GM13977 (cell line): ENCODE measurements around the gene PARP15.
"Not testable (repeated sequence)": the region's sequence is repeated elsewhere in the genome, so short reads cannot be mapped to it uniquely, and the experiment has no call there.

ENCODE experiments used
- DNase-seq: peaks from one replicate; pipeline ENCODE4 v3.0.0; 2012; ENCODE audit warnings: low spot score
- in situ Hi-C: fragments of 300-500 bp; cut with MboI; formaldehyde crosslinking; loops from one replicate; pipeline ENCODE4 v1.12.0; 2022; ENCODE audit warnings: low sequenced_read_pairs, low pct_unique_long_range_greater_than_20kb, mixed read lengths, inconsistent platforms; ENCODE audit not compliant: unreplicated experiment
- TF ChIP-seq, protein P1 (sequence below): IDR thresholded peaks from 2 replicates; pipeline ENCODE4 v1.5.1; 2012; ENCODE audit warnings: mild to moderate bottlenecking, control low read depth; ENCODE audit not compliant: insufficient read depth; ENCODE audit errors: extremely low read depth, missing control alignments

The PARP15 gene

DNA sequence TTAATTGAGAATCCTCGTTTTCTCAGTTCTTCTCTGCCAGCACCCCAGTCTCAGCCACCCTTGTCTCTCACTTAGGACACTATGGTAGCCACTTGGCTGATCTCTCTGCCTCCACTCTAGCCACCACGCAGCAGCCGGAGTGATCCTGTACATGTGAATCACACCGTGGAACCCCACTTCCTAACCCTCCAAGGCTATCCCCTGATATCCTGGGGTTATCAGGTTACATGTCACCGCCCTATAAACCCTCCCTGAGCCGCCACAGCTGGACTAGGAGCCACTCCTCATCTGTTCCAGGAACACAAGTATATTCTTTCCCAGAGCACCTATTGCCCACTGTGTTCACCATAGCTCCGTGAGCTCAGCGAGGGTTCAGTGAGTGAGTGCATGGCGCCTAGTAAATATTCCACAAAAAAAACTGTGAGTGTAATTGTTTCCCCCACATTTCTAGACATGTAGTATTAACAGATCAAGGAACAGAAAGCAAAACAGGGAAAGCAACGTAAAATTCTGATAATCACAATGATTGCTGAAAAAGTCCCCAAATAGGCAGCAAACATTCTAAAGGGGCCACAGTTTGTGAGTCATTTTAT lies 102.5 kb downstream of the PARP15 start:
- in situ Hi-C loops: loop anchor here (5.0 kb wide), 1 partner anchor 123 kb away; no protein-coding TSS in a partner anchor
- TF ChIP-seq, protein P1, sequence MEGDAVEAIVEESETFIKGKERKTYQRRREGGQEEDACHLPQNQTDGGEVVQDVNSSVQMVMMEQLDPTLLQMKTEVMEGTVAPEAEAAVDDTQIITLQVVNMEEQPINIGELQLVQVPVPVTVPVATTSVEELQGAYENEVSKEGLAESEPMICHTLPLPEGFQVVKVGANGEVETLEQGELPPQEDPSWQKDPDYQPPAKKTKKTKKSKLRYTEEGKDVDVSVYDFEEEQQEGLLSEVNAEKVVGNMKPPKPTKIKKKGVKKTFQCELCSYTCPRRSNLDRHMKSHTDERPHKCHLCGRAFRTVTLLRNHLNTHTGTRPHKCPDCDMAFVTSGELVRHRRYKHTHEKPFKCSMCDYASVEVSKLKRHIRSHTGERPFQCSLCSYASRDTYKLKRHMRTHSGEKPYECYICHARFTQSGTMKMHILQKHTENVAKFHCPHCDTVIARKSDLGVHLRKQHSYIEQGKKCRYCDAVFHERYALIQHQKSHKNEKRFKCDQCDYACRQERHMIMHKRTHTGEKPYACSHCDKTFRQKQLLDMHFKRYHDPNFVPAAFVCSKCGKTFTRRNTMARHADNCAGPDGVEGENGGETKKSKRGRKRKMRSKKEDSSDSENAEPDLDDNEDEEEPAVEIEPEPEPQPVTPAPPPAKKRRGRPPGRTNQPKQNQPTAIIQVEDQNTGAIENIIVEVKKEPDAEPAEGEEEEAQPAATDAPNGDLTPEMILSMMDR: no peak

DNA sequence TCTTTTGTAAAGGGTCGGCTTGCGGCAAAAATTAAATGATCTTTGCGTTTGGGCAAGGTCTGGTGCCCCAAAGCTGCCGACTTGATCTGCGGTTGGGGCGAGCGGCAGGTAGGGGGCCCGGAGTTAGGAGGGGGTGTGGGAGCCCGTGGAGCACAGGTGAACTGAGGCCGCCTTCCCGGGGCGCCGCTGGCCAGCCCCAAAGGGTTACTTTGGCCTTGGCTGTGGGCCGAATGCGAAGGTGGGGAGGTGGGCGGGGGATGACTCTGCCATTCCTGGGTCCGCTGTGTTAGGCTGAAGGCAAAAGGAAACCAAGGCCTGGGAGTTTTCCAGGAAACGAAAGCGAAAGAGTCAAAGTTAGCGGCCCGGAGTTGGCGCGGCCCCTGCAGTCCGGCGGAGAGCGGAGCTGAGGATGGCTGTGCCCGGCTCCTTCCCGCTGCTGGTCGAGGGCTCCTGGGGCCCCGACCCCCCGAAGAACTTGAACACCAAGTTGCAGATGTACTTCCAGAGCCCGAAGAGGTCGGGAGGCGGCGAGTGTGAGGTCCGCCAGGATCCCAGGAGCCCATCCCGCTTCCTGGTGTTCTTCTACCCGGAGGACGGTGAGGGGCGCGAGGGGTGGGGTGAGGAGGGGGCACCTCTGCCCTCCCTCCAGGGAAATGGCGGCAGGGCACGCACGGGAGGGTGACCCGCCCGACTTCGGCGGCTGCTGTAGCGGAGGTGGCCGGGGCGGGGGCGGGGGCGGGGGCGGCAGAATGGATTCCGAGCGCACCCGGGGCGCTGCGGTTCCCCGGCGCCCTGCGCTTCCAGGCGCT lies 103.2 kb downstream of the PARP15 start, which contains the start of gene PARP14:
PARP14 (plus strand) TSS at position 365 of the 809 bp plus-strand sequence; CDS start at position 410, 45 bp downstream.
- TF ChIP-seq, protein P1: peak; percentile 16
- peak; percentile 69 for DNase-seq
- in situ Hi-C loops: no loop called here

More for the DNA sequence above, 102.5 kb downstream of the PARP15 start:
- DNase-seq: no peak

DNA sequence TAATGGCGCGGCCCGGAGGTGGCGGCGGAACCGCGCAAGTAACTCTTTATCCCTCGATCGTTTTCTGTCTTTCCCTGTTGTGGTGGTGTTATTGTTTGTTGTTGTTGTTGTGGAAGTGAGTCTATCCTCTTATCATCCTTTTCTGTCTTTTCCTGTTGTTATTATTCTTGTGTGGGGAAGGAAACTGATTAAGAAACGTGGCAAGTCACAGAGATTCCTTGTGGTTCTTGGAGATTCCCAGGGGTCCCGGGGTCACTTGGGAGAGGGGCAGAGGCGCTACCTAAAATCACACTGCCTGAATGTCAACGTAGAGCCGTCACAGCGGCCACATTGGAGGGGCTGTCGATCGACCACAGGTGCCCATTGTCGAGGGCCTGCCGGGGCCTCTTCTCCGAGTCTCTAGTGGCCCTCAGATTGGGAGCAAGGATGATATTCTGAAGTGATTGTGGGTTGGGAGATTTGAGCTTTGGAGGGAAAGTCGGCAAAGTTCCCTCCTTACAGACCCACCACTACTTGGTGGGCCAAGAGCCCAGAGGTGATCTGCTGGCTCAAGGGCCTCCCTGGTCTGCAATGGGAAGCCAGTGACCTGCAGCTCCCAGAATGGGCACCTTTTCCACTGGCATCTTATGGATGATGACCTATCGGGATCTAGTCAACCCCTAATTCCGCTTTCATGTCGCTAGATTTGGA lies 104.0 kb downstream of the PARP15 start:
- DNase-seq: no peak
- in situ Hi-C loops: no loop called here
- TF ChIP-seq, protein P1: no peak

DNA sequence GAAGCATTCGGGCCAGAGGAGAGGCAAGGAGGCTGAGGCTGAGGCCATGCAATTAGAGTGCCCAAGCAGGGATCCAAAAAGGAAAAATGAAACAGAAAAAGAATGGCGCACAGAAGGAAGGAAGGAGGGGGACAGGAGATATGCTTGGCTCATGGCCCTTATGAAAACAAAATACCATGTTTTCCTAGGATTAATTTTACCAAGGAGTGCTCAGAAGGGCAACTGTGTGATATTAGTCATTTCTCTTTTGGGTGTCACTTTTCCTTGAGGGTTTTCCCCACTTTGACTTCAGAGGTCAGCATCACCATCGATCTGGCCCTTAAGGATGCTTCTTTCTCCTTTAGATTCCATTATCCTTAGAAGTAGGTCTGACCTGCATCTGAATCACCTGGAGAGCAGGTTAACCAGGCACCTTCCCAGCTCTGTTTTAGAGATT lies 104.5 kb downstream of the PARP15 start:
- in situ Hi-C loops: no loop called here
- TF ChIP-seq, protein P1: no peak
- no peak for DNase-seq

DNA sequence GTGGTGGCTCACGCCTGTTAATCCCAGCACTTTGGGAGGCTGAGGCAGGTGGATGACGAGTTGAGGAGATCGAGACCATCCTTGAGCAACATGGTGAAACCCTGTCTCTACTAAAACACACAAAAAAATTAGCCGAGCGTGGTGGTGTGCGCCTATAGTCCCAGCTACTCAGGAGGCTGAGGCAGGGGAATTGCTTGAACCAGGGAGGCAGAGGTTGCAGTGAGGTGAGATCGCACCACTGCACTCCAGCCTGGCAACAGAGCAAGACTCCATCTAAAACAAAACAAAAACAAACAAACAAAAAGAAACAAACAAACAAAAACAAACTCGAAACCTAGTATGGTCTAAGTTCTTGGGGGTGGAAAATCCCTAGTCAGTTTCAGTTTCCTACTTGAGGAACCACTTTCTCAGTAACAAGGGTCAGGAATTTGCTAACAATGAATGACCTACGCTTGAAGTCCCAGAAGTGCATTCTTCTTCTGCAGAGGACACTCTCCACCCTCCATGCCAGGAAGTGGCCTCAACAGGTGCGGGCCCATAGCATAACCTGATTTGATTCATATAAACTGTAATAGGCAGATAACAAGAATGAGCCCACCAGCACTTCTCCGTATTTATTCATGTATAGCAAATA lies 105.4 kb downstream of the PARP15 start:
- in situ Hi-C loops: not testable (repeated sequence)

DNA sequence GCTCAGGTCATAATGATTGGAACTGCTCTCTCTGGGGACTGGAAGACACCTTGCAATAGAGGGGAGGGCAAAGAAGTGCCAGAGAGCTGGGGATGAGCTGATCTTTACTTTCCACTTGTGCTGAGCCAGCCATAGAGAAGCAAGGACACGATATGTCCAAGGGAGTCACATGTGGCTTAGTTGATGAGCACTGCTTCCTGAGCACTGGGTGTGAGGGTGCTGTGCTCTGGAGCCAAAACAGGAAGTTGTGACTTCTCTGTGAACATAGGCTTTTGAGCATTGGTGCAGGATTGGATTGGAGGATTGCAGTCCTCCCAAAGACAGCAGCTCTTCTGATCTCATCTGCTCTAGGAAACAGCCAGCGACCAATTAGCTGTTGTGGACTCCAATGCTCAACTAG lies 109.8 kb downstream of the PARP15 start:
- TF ChIP-seq, protein P1: no peak
- in situ Hi-C loops: no loop called here
- DNase-seq: no peak

More for the DNA sequence above, 105.4 kb downstream of the PARP15 start:
- DNase-seq: not testable (repeated sequence)
